ENCODE results near the gene MDC1.
"Not testable (repeated sequence)": the region's sequence is repeated elsewhere in the genome, so short reads cannot be mapped to it uniquely, and the experiment has no call there.

MDC1 gene

GRCh38 chr6:30723159-30723842, 6.2 kb upstream of the MDC1 start:
- DNase-seq, result not testable (repeated sequence)

GRCh38 chr6:30722280-30723112, 5.4 kb upstream of the MDC1 start:
- DNase-seq, result peak; percentile 50

- not testable (repeated sequence) for DNase-seq
These were observed 4.9 kb upstream of the MDC1 start for GRCh38 chr6:30722025-30722279.

GRCh38 chr6:30721198-30722024, 4.3 kb upstream of the MDC1 start:
- DNase-seq, result peak; percentile 71

GRCh38 chr6:30720738-30721197, 3.7 kb upstream of the MDC1 start:
- DNase-seq, result peak; percentile 61

GRCh38 chr6:30719791-30720737, 3.0 kb upstream of the MDC1 start, which contains the start of gene TUBB:
Gene TUBB (plus strand): TSS chr6:30720352. CDS start chr6:30720507, 155 bp downstream.
- DNase-seq, result peak; percentile 92

- DNase-seq, result no peak
These were observed 2.3 kb upstream of the MDC1 start for GRCh38 chr6:30719356-30719755.

- not testable (repeated sequence) for DNase-seq
These were observed 1.0 kb upstream of the MDC1 start for GRCh38 chr6:30717845-30718720.

- DNase-seq, result no peak
These were observed 277 bp downstream of the MDC1 start for GRCh38 chr6:30716879-30717128.

GRCh38 chr6:30714263-30714662, 2.8 kb downstream of the MDC1 start:
- no peak for DNase-seq

- DNase-seq, result no peak
These were observed 4.6 kb downstream of the MDC1 start for GRCh38 chr6:30712441-30712945.

- DNase-seq, result no peak
These were observed 5.2 kb downstream of the MDC1 start for GRCh38 chr6:30711758-30712380.

GRCh38 chr6:30709101-30709868, 7.8 kb downstream of the MDC1 start:
- DNase-seq, result no peak

GRCh38 chr6:30707281-30707850, 9.7 kb downstream of the MDC1 start:
- DNase-seq, result peak; percentile 92

GRCh38 chr6:30705620-30706019, 11.5 kb downstream of the MDC1 start:
- no peak for DNase-seq

- no peak for DNase-seq
These were observed 13.3 kb downstream of the MDC1 start for GRCh38 chr6:30703821-30704220.

GRCh38 chr6:30703011-30703410, 14.1 kb downstream of the MDC1 start:
- no peak for DNase-seq

GRCh38 chr6:30700340-30700739, 16.7 kb downstream of the MDC1 start:
- no peak for DNase-seq

GRCh38 chr6:30696432-30696831, 20.6 kb downstream of the MDC1 start:
- no peak for DNase-seq

Data from NCI-H2029 treated with DMSO at 0.1 percent for 48 hours (cell line).